Lower lobe of right lung (tissue), 2 donors: Measurements from ENCODE around the gene CFDP1. TPM values are rescaled to one million over a fixed set of nuclear protein-coding genes. Genes with fewer than 3 reads are reported as not detected.

Experiments
- ATAC-seq, 2 donors: fragments of 200-7000 bp; cut with Tn5 transposase; one replicate each; pipeline ENCODE4 v1.9.1; 2020 to 2022; ENCODE audit warnings: mild to moderate bottlenecking in 2 of 2, moderate library complexity in 2 of 2
- DNase-seq: peaks from one replicate; pipeline ENCODE4 v3.0.0-alpha.2; 2020
- H3K27ac ChIP-seq: fragments of 200-600 bp; one replicate; pipeline ENCODE4 v1.8.0; 2022
- H3K27me3 ChIP-seq: fragments of 200-600 bp; one replicate; pipeline ENCODE4 v1.8.0; 2022; ENCODE audit warnings: low read depth
- H3K36me3 ChIP-seq: fragments of 200-600 bp; one replicate; pipeline ENCODE4 v1.8.0; 2022; ENCODE audit warnings: mild to moderate bottlenecking
- H3K4me1 ChIP-seq: fragments of 200-600 bp; one replicate; pipeline ENCODE4 v1.8.0; 2022
- H3K4me3 ChIP-seq: fragments of 200-600 bp; one replicate; pipeline ENCODE4 v1.8.0; 2022; ENCODE audit warnings: mild to moderate bottlenecking
- H3K9me3 ChIP-seq: fragments of 200-600 bp; one replicate; pipeline ENCODE4 v1.8.0; 2022
- CTCF ChIP-seq: fragments of 200-600 bp; IDR thresholded peaks from one replicate; pipeline ENCODE4 v1.8.0; 2022; ENCODE audit warnings: antibody characterized with exemption, mild to moderate bottlenecking
- intact Hi-C: fragments of 100-400 bp; cut with DNase I; formaldehyde crosslinking; loops from one replicate; pipeline ENCODE4 v1.11.0; 2022
- total RNA-seq: library from RNA; stranded (reverse); fragmentation: NEBNext Ultra II Directional; extraction: Animal tissue kit (Norgen Biotek cat#: 25700); gene quantifications from one replicate; pipeline ENCODE4 v1.2.1, GENCODE V29; 2021
- donor health status: DM: no; HTN: yes; CAD: no; lungs with severe emphysema.

Gene CFDP1
- total RNA-seq, 1 donor from 2014 or later = 57.7 TPM

GRCh38 chr16:75478480-75479345 lies 45.4 kb upstream of the CFDP1 start:
- ATAC-seq = no peak
- Histone ChIP-seq H3K27me3 (no peaks in the 10 kb centered on the region), H3K9me3 (no peaks in the 10 kb centered on the region), H3K27ac (no peak overlapping the region), H3K4me1 (no peaks in the 10 kb centered on the region), H3K36me3 (no peaks in the 10 kb centered on the region), H3K4me3 (no peak overlapping the region)
- intact Hi-C loops = no loop called here
- no peak for DNase-seq
- TF ChIP-seq CTCF = no peak

GRCh38 chr16:75477680-75478473 lies 44.6 kb upstream of the CFDP1 start:
- DNase-seq = no peak
- Histone ChIP-seq H3K36me3 (no peaks in the 10 kb centered on the region), H3K4me1 (no peaks in the 10 kb centered on the region), H3K27ac (no peak overlapping the region), H3K27me3 (no peaks in the 10 kb centered on the region), H3K9me3 (no peaks in the 10 kb centered on the region), H3K4me3 (no peak overlapping the region)
- intact Hi-C loops = no loop called here
- TF ChIP-seq CTCF = no peak
- ATAC-seq = peak in 1 of 2 donors; percentile 11

- Histone ChIP-seq H3K27ac (no peak overlapping the region), H3K9me3 (no peaks in the 10 kb centered on the region), H3K36me3 (no peaks in the 10 kb centered on the region), H3K27me3 (no peaks in the 10 kb centered on the region), H3K4me3 (no peak overlapping the region), H3K4me1 (no peaks in the 10 kb centered on the region)
- DNase-seq (no peak), ATAC-seq (no peak)
- intact Hi-C loops = no loop called here
- TF ChIP-seq CTCF = no peak
These were observed 43.5 kb upstream of the CFDP1 start for GRCh38 chr16:75476817-75477216.

- no peak overlapping the region for H3K27ac ChIP-seq
- TF ChIP-seq CTCF = no peak
- H3K4me1 ChIP-seq = no peaks in the 10 kb centered on the region
- no peaks in the 10 kb centered on the region for H3K27me3 ChIP-seq
- no peak for ATAC-seq
- intact Hi-C loops = no loop called here
- DNase-seq = no peak
- no peaks in the 10 kb centered on the region for H3K9me3 ChIP-seq
- H3K4me3 ChIP-seq = no peak overlapping the region
- no peaks in the 10 kb centered on the region for H3K36me3 ChIP-seq
These were observed 42.1 kb upstream of the CFDP1 start for GRCh38 chr16:75475420-75475847.

- DNase-seq (no peak), ATAC-seq (no peak)
- intact Hi-C loops = no loop called here
- Histone ChIP-seq H3K4me3 (no peak overlapping the region), H3K36me3 (no peaks in the 10 kb centered on the region), H3K27me3 (no peaks in the 10 kb centered on the region), H3K27ac (no peak overlapping the region), H3K4me1 (no peaks in the 10 kb centered on the region), H3K9me3 (no peaks in the 10 kb centered on the region)
- no peak for TF ChIP-seq CTCF
These were observed 39.9 kb upstream of the CFDP1 start for GRCh38 chr16:75472908-75473877.
